ENCODE results near the gene PLCB3. TPM values are rescaled to one million over a fixed set of nuclear protein-coding genes. Genes with fewer than 3 reads are reported as not detected.

PLCB3 gene
- total RNA-seq, 1 experiment from 2014 or later = 45.3 TPM

DNA sequence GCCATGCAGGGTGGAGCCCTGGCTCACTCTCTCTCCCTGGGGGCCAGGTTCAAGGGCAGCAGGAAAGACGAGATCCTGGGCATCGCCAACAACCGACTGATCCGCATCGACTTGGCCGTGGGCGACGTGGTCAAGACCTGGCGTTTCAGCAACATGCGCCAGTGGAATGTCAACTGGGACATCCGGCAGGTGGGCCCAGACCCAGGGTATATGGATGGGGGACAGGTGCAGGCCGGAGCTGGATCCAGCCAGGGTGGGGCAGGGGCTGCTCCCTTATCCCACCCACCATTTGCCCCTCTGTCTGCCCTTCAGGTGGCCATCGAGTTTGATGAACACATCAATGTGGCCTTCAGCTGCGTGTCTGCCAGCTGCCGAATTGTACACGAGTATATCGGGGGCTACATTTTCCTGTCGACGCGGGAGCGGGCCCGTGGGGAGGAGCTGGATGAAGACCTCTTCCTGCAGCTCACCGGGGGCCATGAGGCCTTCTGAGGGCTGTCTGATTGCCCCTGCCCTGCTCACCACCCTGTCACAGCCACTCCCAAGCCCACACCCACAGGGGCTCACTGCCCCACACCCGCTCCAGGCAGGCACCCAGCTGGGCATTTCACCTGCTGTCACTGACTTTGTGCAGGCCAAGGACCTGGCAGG, 28.2 kb upstream of the PLCB3 start:
- POLR2A ChIA-PET (ENCODE audit: low non-redundant PET) = no interaction called here
- Histone ChIP-seq H3K9me3 (ENCODE audit: low read depth, low read length, poor library complexity, severe bottlenecking) (no peaks in the 10 kb centered on the region), H3K4me1 (ENCODE audit: insufficient read depth, low read length, poor library complexity, severe bottlenecking) (peaks cover 15% of the 10 kb centered on the region), H3K27me3 (replicated peaks; ENCODE audit: insufficient read depth, low read depth, low read length, poor library complexity) (no peaks in the 10 kb centered on the region), H3K27ac (ENCODE audit: low read depth, low read length, poor library complexity, severe bottlenecking) (peak overlapping the region; percentile 1), H3K36me3 (ENCODE audit: insufficient read depth, low read length, poor library complexity, severe bottlenecking) (peaks cover 46% of the 10 kb centered on the region), H3K4me3 (ENCODE audit: low read depth, low read length, poor library complexity, severe bottlenecking) (no peak overlapping the region)
- TF ChIP-seq EZH2 (IDR thresholded peaks at IDR 0.05; ENCODE audit: borderline replicate concordance, low read depth, low read length, poor library complexity, severe bottlenecking) = no peak
- TF ChIP-seq, protein P1, sequence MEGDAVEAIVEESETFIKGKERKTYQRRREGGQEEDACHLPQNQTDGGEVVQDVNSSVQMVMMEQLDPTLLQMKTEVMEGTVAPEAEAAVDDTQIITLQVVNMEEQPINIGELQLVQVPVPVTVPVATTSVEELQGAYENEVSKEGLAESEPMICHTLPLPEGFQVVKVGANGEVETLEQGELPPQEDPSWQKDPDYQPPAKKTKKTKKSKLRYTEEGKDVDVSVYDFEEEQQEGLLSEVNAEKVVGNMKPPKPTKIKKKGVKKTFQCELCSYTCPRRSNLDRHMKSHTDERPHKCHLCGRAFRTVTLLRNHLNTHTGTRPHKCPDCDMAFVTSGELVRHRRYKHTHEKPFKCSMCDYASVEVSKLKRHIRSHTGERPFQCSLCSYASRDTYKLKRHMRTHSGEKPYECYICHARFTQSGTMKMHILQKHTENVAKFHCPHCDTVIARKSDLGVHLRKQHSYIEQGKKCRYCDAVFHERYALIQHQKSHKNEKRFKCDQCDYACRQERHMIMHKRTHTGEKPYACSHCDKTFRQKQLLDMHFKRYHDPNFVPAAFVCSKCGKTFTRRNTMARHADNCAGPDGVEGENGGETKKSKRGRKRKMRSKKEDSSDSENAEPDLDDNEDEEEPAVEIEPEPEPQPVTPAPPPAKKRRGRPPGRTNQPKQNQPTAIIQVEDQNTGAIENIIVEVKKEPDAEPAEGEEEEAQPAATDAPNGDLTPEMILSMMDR (conservative IDR thresholded peaks at IDR 0.05; ENCODE audit: low read depth, low read length) = no peak
- no TSS peak for BruUV-seq (replicated peaks)
- DNase-seq (ENCODE audit: low spot score) = no peak
- CTCF ChIA-PET = no interaction called here
- intact Hi-C loops (cut with micrococcal nuclease; ENCODE audit: unreplicated experiment) = no loop called here

DNA sequence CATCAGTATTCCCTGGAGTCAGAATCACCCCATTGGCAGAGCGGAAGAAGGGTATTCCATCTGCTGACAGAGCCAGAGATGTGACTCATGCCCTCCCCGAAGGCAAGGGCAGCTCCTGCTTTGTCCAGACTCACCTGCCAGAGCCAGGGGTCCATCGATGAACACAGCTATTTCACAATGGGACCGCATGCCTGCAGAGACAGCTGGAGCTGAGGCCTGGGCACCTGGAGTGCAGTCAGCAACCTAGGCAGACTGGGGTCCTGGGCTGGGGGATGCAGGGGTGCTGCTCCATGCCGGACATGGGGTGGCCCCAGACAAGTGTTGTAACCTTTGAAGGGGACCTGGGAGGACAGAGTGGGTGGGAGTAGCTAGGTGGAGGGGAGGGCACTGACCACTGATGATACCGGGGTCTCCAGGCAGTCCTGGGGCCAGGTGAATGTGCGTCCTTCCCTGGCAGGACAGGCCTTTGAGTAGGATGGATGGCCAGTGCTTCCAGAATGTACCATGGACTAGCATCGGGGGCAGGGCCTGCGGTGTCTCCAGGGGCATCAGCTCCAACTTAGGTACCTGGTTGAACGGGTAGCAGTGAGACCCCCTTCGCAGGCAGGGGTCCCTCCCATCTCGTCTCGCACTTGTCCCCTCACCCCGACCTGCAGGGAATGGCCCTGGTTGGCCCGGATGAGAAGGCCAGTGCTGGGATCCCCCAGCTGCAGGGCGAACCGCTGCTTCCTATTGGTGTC, 27.0 kb upstream of the PLCB3 start:
- Histone ChIP-seq H3K9me3 (ENCODE audit: low read depth, low read length, poor library complexity, severe bottlenecking) (no peaks in the 10 kb centered on the region), H3K4me1 (ENCODE audit: insufficient read depth, low read length, poor library complexity, severe bottlenecking) (peaks cover 16% of the 10 kb centered on the region), H3K36me3 (ENCODE audit: insufficient read depth, low read length, poor library complexity, severe bottlenecking) (peaks cover 35% of the 10 kb centered on the region), H3K27ac (ENCODE audit: low read depth, low read length, poor library complexity, severe bottlenecking) (peak overlapping the region; percentile 87), H3K27me3 (replicated peaks; ENCODE audit: insufficient read depth, low read depth, low read length, poor library complexity) (no peaks in the 10 kb centered on the region), H3K4me3 (ENCODE audit: low read depth, low read length, poor library complexity, severe bottlenecking) (peak overlapping the region; percentile 87)
- POLR2A ChIA-PET (ENCODE audit: low non-redundant PET) = no interaction called here
- CTCF ChIA-PET = no interaction called here
- BruUV-seq (replicated peaks) = no TSS peak
- TF ChIP-seq EZH2 (IDR thresholded peaks at IDR 0.05; ENCODE audit: borderline replicate concordance, low read depth, low read length, poor library complexity, severe bottlenecking) = no peak
- TF ChIP-seq, protein P1 (conservative IDR thresholded peaks at IDR 0.05; ENCODE audit: low read depth, low read length) = no peak
- no peak for DNase-seq (ENCODE audit: low spot score)
- intact Hi-C loops (cut with micrococcal nuclease; ENCODE audit: unreplicated experiment) = no loop called here

DNA sequence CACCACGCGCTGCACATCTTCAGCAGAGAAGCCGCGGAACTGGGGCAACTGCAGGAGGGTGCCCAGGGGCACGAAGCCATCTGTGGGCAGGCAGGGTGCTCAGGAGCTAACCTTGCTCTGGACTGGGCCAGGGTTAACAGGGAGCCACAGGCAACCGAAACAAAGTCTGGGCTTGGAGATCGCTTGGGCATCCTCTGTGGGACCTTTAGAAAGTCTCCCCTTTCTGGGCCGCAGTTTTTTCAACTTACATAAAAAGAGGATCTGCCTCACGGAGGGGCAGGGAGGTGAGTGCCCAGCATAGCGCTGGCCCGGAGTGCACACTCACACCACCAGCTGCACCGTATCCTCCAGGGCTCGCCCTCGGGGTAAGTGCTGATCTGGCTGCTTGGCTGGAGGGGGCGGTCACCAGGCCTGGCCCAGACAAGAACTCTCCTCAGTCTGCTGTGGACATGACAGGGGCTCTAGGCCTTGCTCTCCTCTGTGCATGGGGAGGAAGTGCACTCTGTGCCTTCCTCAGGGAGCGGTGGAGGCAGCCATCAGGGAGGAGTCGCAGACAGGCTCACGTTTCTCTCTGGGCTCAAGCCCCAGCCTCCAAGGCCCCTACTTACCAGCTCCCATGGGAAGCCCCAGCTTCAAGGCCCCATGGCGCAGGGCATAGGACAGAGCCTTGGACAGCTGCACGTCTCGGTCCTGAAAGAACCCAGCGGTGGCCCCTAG, 26.3 kb upstream of the PLCB3 start:
- BruUV-seq (replicated peaks) = no TSS peak
- peaks cover 22% of the 10 kb centered on the region for H3K4me1 ChIP-seq (ENCODE audit: insufficient read depth, low read length, poor library complexity, severe bottlenecking)
- intact Hi-C loops (cut with micrococcal nuclease; ENCODE audit: unreplicated experiment) = no loop called here
- ChIA-PET POLR2A (ENCODE audit: low non-redundant PET) (interaction anchor here (0.6 kb wide), 1 partner anchor 14 kb away, joined by 7 read pairs; no protein-coding TSS in a partner anchor), CTCF (interaction anchor here (0.9 to 1.4 kb wide), 2 partner anchors 19 to 76 kb away, joined by 3 read pairs; partner anchors contain the start of gene FERMT3)
- no peak for DNase-seq (ENCODE audit: low spot score)
- H3K4me3 ChIP-seq (ENCODE audit: low read depth, low read length, poor library complexity, severe bottlenecking) = peak overlapping the region; percentile 87
- H3K27ac ChIP-seq (ENCODE audit: low read depth, low read length, poor library complexity, severe bottlenecking) = peak overlapping the region; percentile 87
- H3K36me3 ChIP-seq (ENCODE audit: insufficient read depth, low read length, poor library complexity, severe bottlenecking) = peaks cover 28% of the 10 kb centered on the region
- H3K9me3 ChIP-seq (ENCODE audit: low read depth, low read length, poor library complexity, severe bottlenecking) = no peaks in the 10 kb centered on the region
- H3K27me3 ChIP-seq (replicated peaks; ENCODE audit: insufficient read depth, low read depth, low read length, poor library complexity) = no peaks in the 10 kb centered on the region
- no peak for TF ChIP-seq EZH2 (IDR thresholded peaks at IDR 0.05; ENCODE audit: borderline replicate concordance, low read depth, low read length, poor library complexity, severe bottlenecking)
- TF ChIP-seq, protein P1 (conservative IDR thresholded peaks at IDR 0.05; ENCODE audit: low read depth, low read length) = no peak
